ENCODE results near the gene FALEC.

Gene FALEC

GRCh38 chr1:150515328-150516049 lies at the start of gene FALEC:
TSS of gene FALEC (plus strand) at chr1:150515752.
- peak; percentile 95 for DNase-seq (ENCODE audit: low spot score)

- no peak for DNase-seq (ENCODE audit: low spot score)
These were observed 48.6 kb upstream of the FALEC start for GRCh38 chr1:150466964-150467363.

- no peak for DNase-seq (ENCODE audit: low spot score)
These were observed 46.3 kb upstream of the FALEC start for GRCh38 chr1:150469291-150469690.

GRCh38 chr1:150472601-150473200 lies 42.9 kb upstream of the FALEC start:
- DNase-seq (ENCODE audit: low spot score) = no peak

- DNase-seq (ENCODE audit: low spot score) = peak; percentile 47
These were observed 41.9 kb upstream of the FALEC start for GRCh38 chr1:150473659-150474058.

DNA sequence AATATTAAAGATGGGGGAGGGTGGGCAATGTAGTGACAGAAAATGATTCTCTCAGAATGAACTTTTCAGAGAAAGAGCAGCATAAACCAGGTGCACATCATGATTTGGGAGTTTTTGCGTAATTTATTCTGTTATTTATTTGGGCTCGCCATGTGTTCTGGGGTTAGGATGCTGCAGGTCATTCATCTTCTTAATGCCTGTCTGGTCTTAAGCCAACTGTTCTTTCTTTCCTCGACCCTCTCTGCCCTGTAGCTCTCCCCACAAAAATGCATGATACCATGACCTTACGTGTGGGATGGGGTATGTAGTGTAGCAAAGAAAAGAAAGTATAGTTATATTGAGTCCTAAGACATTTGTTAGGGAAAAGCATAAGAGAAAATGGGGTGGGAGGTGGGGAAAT lies 40.7 kb upstream of the FALEC start:
- DNase-seq (ENCODE audit: low spot score) = no peak

DNA sequence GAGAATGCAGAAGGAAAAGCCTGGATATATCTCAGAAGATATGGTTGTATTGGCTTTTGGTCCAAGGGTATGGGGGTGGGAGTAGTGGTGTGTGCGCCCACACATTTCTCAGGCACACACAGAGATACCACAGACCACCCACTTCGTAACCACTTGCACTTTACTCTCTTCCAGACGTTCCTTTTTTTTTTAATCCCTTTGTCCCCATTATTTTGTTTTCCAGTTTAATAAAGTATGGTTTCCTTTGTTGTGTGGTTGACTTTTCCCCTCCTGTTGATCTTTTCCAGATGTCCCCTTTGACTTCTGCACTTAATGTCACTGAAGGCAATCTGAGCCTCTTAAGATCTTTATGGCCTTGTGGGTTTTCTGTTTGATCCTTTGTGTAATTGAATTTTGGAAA lies 38.8 kb upstream of the FALEC start:
- no peak for DNase-seq (ENCODE audit: low spot score)

- DNase-seq (ENCODE audit: low spot score) = no peak
These were observed 38.2 kb upstream of the FALEC start for GRCh38 chr1:150477320-150477719.

DNA sequence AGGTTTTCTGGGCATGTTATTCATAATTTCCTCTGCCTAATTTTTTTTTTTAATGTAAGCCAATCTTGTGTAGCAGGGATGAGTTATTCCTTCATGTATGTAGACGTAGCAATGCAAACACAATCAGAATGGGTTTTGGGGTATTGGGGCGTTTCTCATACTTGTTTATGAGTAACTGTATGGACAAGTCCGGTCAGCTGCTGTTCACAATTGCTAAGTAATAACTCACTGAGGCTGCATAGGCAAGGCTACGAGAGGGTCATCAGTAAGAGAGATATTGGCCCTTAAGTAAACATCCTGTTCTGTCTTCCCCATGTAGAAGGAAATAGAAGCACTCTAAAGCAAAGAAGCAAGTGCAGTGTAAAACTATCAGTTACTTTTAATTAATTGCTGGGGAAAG lies 37.8 kb upstream of the FALEC start:
- no peak for DNase-seq (ENCODE audit: low spot score)

- no peak for DNase-seq (ENCODE audit: low spot score)
These were observed 36.2 kb upstream of the FALEC start for GRCh38 chr1:150479370-150479769.

- peak; percentile 59 for DNase-seq (ENCODE audit: low spot score)
These were observed 35.6 kb upstream of the FALEC start for GRCh38 chr1:150479927-150480352.

GRCh38 chr1:150484431-150484830 lies 31.1 kb upstream of the FALEC start:
- no peak for DNase-seq (ENCODE audit: low spot score)

DNA sequence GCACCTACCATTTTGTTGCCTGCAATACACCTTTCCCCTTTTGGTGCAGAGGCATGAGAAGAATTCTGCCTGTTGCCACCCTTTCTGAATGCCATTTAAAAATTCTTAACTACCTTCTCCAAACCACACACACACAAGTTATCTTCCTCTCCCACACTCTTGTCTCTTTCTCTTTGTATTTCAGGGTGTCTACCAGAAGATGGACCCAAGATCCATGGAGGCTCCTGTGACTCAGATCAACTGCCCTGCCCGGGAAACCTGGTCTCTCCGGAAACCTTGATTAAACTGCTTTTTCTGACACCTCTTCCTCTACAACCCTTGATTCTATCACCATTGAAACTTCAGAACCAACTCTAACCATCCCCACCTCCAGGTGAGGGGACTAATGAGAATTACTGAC lies 30.7 kb upstream of the FALEC start:
- no peak for DNase-seq (ENCODE audit: low spot score)

DNA sequence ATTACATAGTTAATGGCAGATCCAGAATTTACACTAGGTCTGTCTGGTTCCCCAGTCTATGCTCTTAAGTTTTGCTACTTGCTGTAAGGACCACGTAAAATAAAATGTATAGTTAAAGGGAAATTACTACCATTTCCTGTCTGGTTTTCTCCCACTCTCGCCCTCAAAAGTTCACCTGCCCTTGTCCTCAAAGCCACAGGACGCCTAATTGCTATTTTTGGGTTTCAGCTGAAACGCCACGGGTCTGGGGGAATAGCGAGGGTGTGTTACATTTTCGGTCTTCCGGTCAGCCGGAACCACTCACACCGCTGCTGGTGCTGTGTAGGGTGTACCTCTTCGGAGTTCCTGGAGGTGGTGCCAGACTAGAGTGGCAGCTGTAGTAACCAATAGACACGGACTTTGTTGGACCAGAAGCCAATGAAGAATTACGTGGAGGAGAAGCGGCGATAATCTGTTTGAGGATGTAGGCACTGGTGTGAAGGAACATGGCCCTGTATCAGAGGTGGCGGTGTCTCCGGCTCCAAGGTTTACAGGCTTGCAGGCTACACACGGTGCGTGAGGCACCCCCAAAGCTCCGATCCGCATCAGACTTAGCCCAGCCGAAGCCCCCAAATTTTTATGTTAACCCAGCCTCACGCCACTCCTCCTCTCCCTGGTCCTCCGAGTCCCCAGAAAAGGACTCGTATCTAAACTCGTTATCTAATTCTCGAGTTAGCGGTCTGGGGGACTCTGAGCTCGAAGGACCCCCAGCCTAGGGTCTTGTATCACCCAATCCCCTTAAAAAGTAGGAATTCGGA lies 28.4 kb upstream of the FALEC start, which contains the start of gene TARS2:
TSS of gene TARS2 (plus strand) at position 454 of the 797 bp plus-strand sequence. CDS start at position 486, 32 bp downstream.
- peak; percentile 88 for DNase-seq (ENCODE audit: low spot score)

- DNase-seq (ENCODE audit: low spot score) = no peak
These were observed 27.8 kb upstream of the FALEC start for GRCh38 chr1:150487763-150488115.

- DNase-seq (ENCODE audit: low spot score) = no peak
These were observed 22.4 kb upstream of the FALEC start for GRCh38 chr1:150493175-150493574.

DNA sequence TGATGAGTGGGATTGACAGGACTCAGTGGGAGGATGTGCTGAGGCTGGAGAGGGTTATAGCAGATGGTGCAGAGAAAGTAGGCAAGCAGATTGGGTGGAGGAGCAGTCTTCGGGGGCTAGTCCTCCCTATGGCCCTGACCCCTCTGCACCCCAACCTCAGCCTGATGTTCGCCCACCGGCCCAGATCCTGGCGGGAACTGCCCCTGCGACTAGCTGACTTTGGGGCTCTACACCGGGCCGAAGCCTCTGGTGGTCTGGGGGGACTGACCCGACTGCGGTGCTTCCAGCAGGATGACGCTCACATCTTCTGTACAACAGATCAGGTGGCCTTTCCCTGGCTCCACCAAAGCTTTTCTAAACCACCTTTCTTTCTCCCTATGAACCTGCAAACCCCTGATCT lies 17.2 kb upstream of the FALEC start:
- no peak for DNase-seq (ENCODE audit: low spot score)

- no peak for DNase-seq (ENCODE audit: low spot score)
These were observed 10.1 kb upstream of the FALEC start for GRCh38 chr1:150505431-150505830.

GRCh38 chr1:150507912-150508864 lies 7.4 kb upstream of the FALEC start, which contains the start of gene ECM1:
TSS of gene ECM1 (plus strand) at chr1:150508109. CDS start at chr1:150508210, 101 bp downstream.
- DNase-seq (ENCODE audit: low spot score) = no peak

- DNase-seq (ENCODE audit: low spot score) = no peak
These were observed 6.6 kb upstream of the FALEC start for GRCh38 chr1:150508982-150509381.

DNA sequence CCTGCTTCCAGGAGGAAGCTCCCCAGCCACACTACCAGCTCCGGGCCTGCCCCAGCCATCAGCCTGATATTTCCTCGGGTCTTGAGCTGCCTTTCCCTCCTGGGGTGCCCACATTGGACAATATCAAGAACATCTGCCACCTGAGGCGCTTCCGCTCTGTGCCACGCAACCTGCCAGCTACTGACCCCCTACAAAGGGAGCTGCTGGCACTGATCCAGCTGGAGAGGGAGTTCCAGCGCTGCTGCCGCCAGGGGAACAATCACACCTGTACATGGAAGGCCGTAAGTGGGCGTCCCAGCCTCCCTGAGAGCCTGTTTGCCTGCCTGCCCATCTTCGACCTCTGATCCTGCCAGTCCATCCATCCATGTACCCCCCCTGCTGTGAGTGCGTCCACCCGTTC lies 4.0 kb upstream of the FALEC start:
- DNase-seq (ENCODE audit: low spot score) = no peak

Measured in HuH-7.5 (cell line).